ENCODE data around the gene MYBPC2.

DNA sequence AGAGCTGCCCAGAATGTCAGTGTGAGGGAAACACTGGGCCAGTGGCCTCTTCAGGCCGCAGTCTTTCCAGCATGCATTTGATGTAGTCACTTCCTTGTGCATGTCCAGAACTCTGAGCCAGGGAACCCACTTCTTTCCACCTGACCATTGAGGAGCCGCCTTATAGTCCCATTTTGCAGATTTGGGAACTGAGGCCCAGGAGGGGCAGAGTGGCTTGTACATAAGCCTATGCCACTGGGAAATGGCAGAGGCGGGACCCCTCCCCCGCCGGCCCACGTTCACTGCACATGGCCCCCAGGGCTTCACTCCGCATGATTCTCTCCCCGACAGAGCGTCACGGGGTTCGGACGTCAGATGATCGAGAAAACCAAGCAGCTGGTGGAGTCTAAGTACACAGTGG lies 19.6 kb upstream of the MYBPC2 start:
- TF ChIP-seq, protein P1, sequence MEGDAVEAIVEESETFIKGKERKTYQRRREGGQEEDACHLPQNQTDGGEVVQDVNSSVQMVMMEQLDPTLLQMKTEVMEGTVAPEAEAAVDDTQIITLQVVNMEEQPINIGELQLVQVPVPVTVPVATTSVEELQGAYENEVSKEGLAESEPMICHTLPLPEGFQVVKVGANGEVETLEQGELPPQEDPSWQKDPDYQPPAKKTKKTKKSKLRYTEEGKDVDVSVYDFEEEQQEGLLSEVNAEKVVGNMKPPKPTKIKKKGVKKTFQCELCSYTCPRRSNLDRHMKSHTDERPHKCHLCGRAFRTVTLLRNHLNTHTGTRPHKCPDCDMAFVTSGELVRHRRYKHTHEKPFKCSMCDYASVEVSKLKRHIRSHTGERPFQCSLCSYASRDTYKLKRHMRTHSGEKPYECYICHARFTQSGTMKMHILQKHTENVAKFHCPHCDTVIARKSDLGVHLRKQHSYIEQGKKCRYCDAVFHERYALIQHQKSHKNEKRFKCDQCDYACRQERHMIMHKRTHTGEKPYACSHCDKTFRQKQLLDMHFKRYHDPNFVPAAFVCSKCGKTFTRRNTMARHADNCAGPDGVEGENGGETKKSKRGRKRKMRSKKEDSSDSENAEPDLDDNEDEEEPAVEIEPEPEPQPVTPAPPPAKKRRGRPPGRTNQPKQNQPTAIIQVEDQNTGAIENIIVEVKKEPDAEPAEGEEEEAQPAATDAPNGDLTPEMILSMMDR (IDR thresholded peaks at IDR 0.05), result no peak
- TF ChIP-seq POLR2A (IDR thresholded peaks at IDR 0.05), result no peak

All from lower leg skin (tissue), 3 donors.